ENCODE measurements around the gene ZNF749. TPM values are rescaled to one million over a fixed set of nuclear protein-coding genes. Genes with fewer than 3 reads are reported as not detected.
A peak's percentile ranks its signal among the peaks of the same experiment; 100 is the strongest.
"Not testable (repeated sequence)": the region's sequence is repeated elsewhere in the genome, so short reads cannot be mapped to it uniquely, and the experiment has no call there.

ZNF749 gene
- total RNA-seq, 5 donors from 2014 or later (not counting 1 experiment from before 2014, with no cell fraction given): 6.8 to 21.3 (median 18.2) TPM

DNA sequence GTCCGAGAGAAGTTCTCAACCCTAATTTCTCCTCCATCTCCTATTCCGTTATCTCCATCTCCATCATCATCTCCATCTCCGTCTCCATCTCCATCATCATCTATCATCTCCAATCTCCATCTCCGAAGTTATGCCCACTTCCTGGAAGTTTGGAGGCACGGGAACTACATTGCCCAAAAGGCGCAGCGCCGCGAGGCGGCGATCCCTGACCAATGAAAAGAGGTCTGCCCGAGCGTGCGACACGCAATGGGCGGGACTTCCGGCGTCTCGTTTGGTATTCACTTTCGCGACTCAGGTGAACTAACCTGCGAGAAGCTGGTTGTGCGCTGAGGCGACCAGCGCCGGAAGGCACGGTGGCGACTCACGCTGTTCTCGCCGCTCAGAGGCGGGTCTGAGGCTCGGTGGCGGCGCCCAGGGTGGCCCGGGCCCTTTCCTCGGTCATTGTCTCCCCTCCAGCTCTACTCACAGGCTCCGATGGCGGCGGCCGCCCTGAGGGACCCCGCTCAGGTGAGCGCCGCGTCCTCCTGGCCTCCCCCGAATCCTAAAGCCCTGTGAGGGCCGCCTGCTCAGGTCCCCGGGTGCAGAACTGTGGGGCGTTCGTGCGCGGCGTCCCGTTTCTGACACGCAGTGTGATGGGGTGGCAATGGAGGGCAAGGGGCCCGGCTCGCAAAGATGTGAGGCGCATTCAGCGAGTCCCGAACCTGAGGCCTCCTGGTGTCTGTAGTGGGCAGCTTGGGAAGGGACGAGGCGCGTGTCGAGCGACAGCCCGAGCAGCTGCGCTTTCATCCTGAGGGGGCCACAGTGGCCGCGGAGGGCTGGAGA, 52.6 kb downstream of the ZNF749 start, which contains the start of gene ZNF419:
Gene ZNF419 (plus strand): TSS at position 274 of the 822 bp plus-strand sequence. CDS start 201 bp downstream, at position 475.
- POLR2A ChIA-PET; H3K9me3 ChIP-seq; H3K27me3 Mint-ChIP-seq; H3K27me3 ChIP-seq (replicated peaks in 1 of 2; ENCODE audit: control insufficient read depth in 2 of 2, extremely low read depth in 1 of 2, insufficient read depth in 2 of 2, low read length in 1 of 2): not testable (repeated sequence)
- Histone ChIP-seq H3K4me3 (ENCODE audit: control insufficient read depth in 1 of 2, extremely low read depth in 1 of 2, low read length in 1 of 2) (peak within 1 kb of the TSS; percentile 81 to 84), H3K4me1 (ENCODE audit: control insufficient read depth in 1 of 2, extremely low read depth in 1 of 2, insufficient read depth in 2 of 2, low read length in 2 of 2) (peaks cover 3 to 10% of the 10 kb centered on the region in 2 experiments), H3K27ac (ENCODE audit: low read length) (peak within 1 kb of the TSS; percentile 77), H3K36me3 (ENCODE audit: control insufficient read depth in 2 of 2, extremely low read depth in 1 of 2, insufficient read depth in 1 of 2, low read length in 1 of 2) (peaks cover 7 to 16% of the 10 kb centered on the region in 2 donors)
- H3K27ac Mint-ChIP-seq: peak within 1 kb of the TSS; percentile 74 to 75
- peaks cover 21 to 43% (median 29%) of the 10 kb centered on the region in 3 donors for H3K9me3 Mint-ChIP-seq
- CTCF ChIA-PET: interaction anchor here in 1 of 2 donors (1.0 kb wide), 1 partner anchor 126 kb away, joined by 3 read pairs; the partner anchor contains the start of gene ZNF134
- DNase-seq (peak; percentile 87 to 97 (median 93)), ATAC-seq (replicated peaks in 1 of 4) (peak; percentile 97 to 99 (median 98))
- H3K36me3 Mint-ChIP-seq: peaks cover 50% of the 10 kb centered on the region
- peaks cover 15 to 22% (median 16%) of the 10 kb centered on the region in 3 donors for H3K4me1 Mint-ChIP-seq
- peak within 1 kb of the TSS; percentile 56 to 77 (median 67) for H3K4me3 Mint-ChIP-seq
- 2% methylated on average over 35 of the region's 69 CpGs for WGBS (ENCODE audit: insufficient coverage)

DNA sequence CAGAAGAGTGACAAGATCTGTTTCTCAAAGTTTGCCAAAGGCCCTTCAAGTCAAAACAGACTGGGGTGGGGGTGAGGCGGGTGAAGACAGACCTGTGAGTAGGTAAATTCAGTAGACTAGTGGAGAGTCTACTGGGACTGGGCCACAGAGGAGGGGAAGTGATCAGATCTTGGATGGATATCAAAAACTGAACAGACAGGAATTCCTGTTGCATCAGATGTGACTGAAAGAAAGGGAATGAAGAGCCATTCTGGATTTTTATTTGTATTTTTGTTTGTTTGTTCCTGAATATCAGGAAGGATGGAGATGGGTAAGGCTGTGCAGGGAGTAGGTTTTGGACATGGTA, 53.1 kb downstream of the ZNF749 start:
- Mint-ChIP-seq H3K9me3 (peaks cover 25 to 49% (median 34%) of the 10 kb centered on the region in 3 donors), H3K4me3 (peak overlapping the region; percentile 56 to 77 (median 67)), H3K4me1 (peaks cover 15 to 22% (median 16%) of the 10 kb centered on the region in 3 donors), H3K36me3 (peaks cover 56% of the 10 kb centered on the region), H3K27ac (peak overlapping the region in 1 of 2 donors; percentile 48)
- H3K27me3 ChIP-seq (replicated peaks in 1 of 2; ENCODE audit: control insufficient read depth in 2 of 2, extremely low read depth in 1 of 2, insufficient read depth in 2 of 2, low read length in 1 of 2); H3K27me3 Mint-ChIP-seq; ATAC-seq (replicated peaks in 1 of 4); H3K9me3 ChIP-seq; H3K27ac ChIP-seq (ENCODE audit: low read length); DNase-seq; CTCF ChIA-PET; POLR2A ChIA-PET: not testable (repeated sequence)
- Histone ChIP-seq H3K36me3 (ENCODE audit: control insufficient read depth in 2 of 2, extremely low read depth in 1 of 2, insufficient read depth in 1 of 2, low read length in 1 of 2) (peaks cover 8 to 22% of the 10 kb centered on the region in 2 donors), H3K4me3 (ENCODE audit: control insufficient read depth in 1 of 2, extremely low read depth in 1 of 2, low read length in 1 of 2) (peak overlapping the region in 1 of 2 donors; percentile 32), H3K4me1 (ENCODE audit: control insufficient read depth in 1 of 2, extremely low read depth in 1 of 2, insufficient read depth in 2 of 2, low read length in 2 of 2) (peaks cover 3 to 10% of the 10 kb centered on the region in 2 experiments)
- WGBS (ENCODE audit: insufficient coverage): no CpG with 5 or more reads among the region's 1 CpG

Other genes starting within 250 kb of the ZNF749 start
- gene ZNF264, start 243.8 kb upstream of the ZNF749 start, total RNA-seq: 10 to 100 TPM; 39.2 to 72.9 (median 70.2) TPM
- gene AURKC, start 204.3 kb upstream of the ZNF749 start, total RNA-seq: 1 to 10 TPM in 3 of 5 donors, under 1 TPM in 2; 0.39 to 1.2 (median 1.1) TPM
- gene ZNF805, start 194.7 kb upstream of the ZNF749 start, total RNA-seq: 10 to 100 TPM; 18.6 to 30.6 (median 19.3) TPM
- gene ZNF460, start 154.8 kb upstream of the ZNF749 start, total RNA-seq: 10 to 100 TPM; 65.2 to 77.3 (median 66.0) TPM
- 10 to 100 TPM in 1 of 5 donors, 1 to 10 TPM in 4; 3.9 to 11.1 (median 7.9) TPM for gene ZNF543, start 114.9 kb upstream of the ZNF749 start, total RNA-seq
- 10 to 100 TPM in 3 of 5 donors, 1 to 10 TPM in 2; 7.1 to 14.3 (median 11.8) TPM for gene ZNF304, start 84.1 kb upstream of the ZNF749 start, total RNA-seq
- gene TRAPPC2B, start 71.8 kb upstream of the ZNF749 start, total RNA-seq: 10 to 100 TPM in 2 of 5 donors, 1 to 10 TPM in 3; 7.1 to 11.4 (median 9.6) TPM
- 1 to 10 TPM in 3 of 5 donors, under 1 TPM in 2; 0.77 to 4.8 (median 3.5) TPM for gene ZNF547, start 71.8 kb upstream of the ZNF749 start, total RNA-seq
- 100 to 1,000 TPM in 2 of 5 donors, 10 to 100 TPM in 3; 57.3 to 110 (median 82.8) TPM for gene ZNF548, start 45.5 kb upstream of the ZNF749 start, total RNA-seq
- 10 to 100 TPM; 10.0 to 27.8 (median 21.2) TPM for gene ZNF17, start 24.2 kb upstream of the ZNF749 start, total RNA-seq
- gene VN1R1, start 21.8 kb downstream of the ZNF749 start, total RNA-seq: under 1 TPM in 3 of 5 donors, not detected in 2; 0.41 to 0.61 (median 0.53) TPM
- 10 to 100 TPM in 1 of 5 donors, 1 to 10 TPM in 4; 2.3 to 12.1 (median 9.4) TPM for gene ZNF772, start 42.2 kb downstream of the ZNF749 start, total RNA-seq
- 10 to 100 TPM in 4 of 5 donors, 1 to 10 TPM in 1; 6.3 to 24.5 (median 21.5) TPM for gene ZNF419, start 52.4 kb downstream of the ZNF749 start, total RNA-seq
- gene ZNF773, start 64.6 kb downstream of the ZNF749 start, total RNA-seq: 10 to 100 TPM; 10.3 to 25.6 (median 18.7) TPM
- gene ZNF549, start 92.0 kb downstream of the ZNF749 start, total RNA-seq: 10 to 100 TPM in 4 of 5 donors, 1 to 10 TPM in 1; 9.0 to 17.4 (median 16.0) TPM
- gene ZNF550, start 124.5 kb downstream of the ZNF749 start, total RNA-seq: 10 to 100 TPM; 16.9 to 47.4 (median 45.1) TPM
- gene ZNF416, start 143.6 kb downstream of the ZNF749 start, total RNA-seq: 10 to 100 TPM in 3 of 5 donors, 1 to 10 TPM in 2; 5.6 to 11.1 (median 10.0) TPM
- 10 to 100 TPM in 2 of 5 donors, 1 to 10 TPM in 3; 4.9 to 10.6 (median 8.2) TPM for gene ZIK1, start 148.8 kb downstream of the ZNF749 start, total RNA-seq
- 1 to 10 TPM; 3.0 to 9.7 (median 9.2) TPM for gene ZNF530, start 164.6 kb downstream of the ZNF749 start, total RNA-seq
- gene ZNF134, start 178.9 kb downstream of the ZNF749 start, total RNA-seq: 10 to 100 TPM; 16.4 to 31.0 (median 22.3) TPM
- 10 to 100 TPM; 30.7 to 40.5 (median 34.7) TPM for gene ZNF211, start 197.8 kb downstream of the ZNF749 start, total RNA-seq
- not detected for gene ZSCAN4, start 233.6 kb downstream of the ZNF749 start, total RNA-seq
- gene ZNF551, start 246.7 kb downstream of the ZNF749 start, total RNA-seq: 10 to 100 TPM; 10.4 to 18.6 (median 17.2) TPM